Measurements from ENCODE around the gene TLE5.

TLE5 gene

GRCh38 chr19:3062165-3063105, at the start of gene TLE5:
TLE5 (minus strand) TSS chr19:3062495; CDS start chr19:3062200, 295 bp downstream.
- Histone ChIP-seq H3K4me3 (ENCODE audit: low read length) (peak within 1 kb of the TSS; percentile 71; the same call in 1 of the 2 replicates), H3K9ac (ENCODE audit: low read depth, low read length) (peak within 1 kb of the TSS; percentile 72), H3K9me3 (ENCODE audit: insufficient read depth, low read depth, low read length) (no peaks in the 10 kb centered on the region), H3K36me3 (ENCODE audit: insufficient read depth, low read depth, low read length) (peaks cover 11% of the 10 kb centered on the region), H3K27me3 (ENCODE audit: insufficient read depth, low read length) (peaks cover 6% of the 10 kb centered on the region), H3K4me1 (ENCODE audit: insufficient read depth, low read length) (no peaks in the 10 kb centered on the region; the same call in 1 of the 2 replicates), H3K27ac (ENCODE audit: low read length) (no peak within 1 kb of the TSS)

GRCh38 chr19:3111586-3112247, 49.4 kb upstream of the TLE5 start:
- H3K36me3 ChIP-seq (ENCODE audit: insufficient read depth, low read depth, low read length) = no peaks in the 10 kb centered on the region
- no peak overlapping the region for H3K9ac ChIP-seq (ENCODE audit: low read depth, low read length)
- H3K4me1 ChIP-seq (ENCODE audit: insufficient read depth, low read length) = no peaks in the 10 kb centered on the region

GRCh38 chr19:3110126-3110825, 48.0 kb upstream of the TLE5 start:
- Histone ChIP-seq H3K27ac (ENCODE audit: low read length) (no peak overlapping the region), H3K4me3 (ENCODE audit: low read length) (no peak overlapping the region), H3K36me3 (ENCODE audit: insufficient read depth, low read depth, low read length) (no peaks in the 10 kb centered on the region), H3K9ac (ENCODE audit: low read depth, low read length) (no peak overlapping the region), H3K9me3 (ENCODE audit: insufficient read depth, low read depth, low read length) (no peaks in the 10 kb centered on the region), H3K27me3 (ENCODE audit: insufficient read depth, low read length) (no peaks in the 10 kb centered on the region), H3K4me1 (ENCODE audit: insufficient read depth, low read length) (no peaks in the 10 kb centered on the region)

More at GRCh38 chr19:3111586-3112247, 49.4 kb upstream of the TLE5 start:
- no peaks in the 10 kb centered on the region for H3K27me3 ChIP-seq (ENCODE audit: insufficient read depth, low read length)
- H3K27ac ChIP-seq (ENCODE audit: low read length) = no peak overlapping the region
- no peaks in the 10 kb centered on the region for H3K9me3 ChIP-seq (ENCODE audit: insufficient read depth, low read depth, low read length)
- no peak overlapping the region for H3K4me3 ChIP-seq (ENCODE audit: low read length)

- H3K9ac ChIP-seq (ENCODE audit: low read depth, low read length) = no peak overlapping the region
- H3K27ac ChIP-seq (ENCODE audit: low read length) = no peak overlapping the region
- H3K4me3 ChIP-seq (ENCODE audit: low read length) = no peak overlapping the region
- H3K9me3 ChIP-seq (ENCODE audit: insufficient read depth, low read depth, low read length) = no peaks in the 10 kb centered on the region
- H3K27me3 ChIP-seq (ENCODE audit: insufficient read depth, low read length) = no peaks in the 10 kb centered on the region
- no peaks in the 10 kb centered on the region for H3K4me1 ChIP-seq (ENCODE audit: insufficient read depth, low read length)
- H3K36me3 ChIP-seq (ENCODE audit: insufficient read depth, low read depth, low read length) = no peaks in the 10 kb centered on the region
Observed at GRCh38 chr19:3109491-3109890, 47.2 kb upstream of the TLE5 start.

GRCh38 chr19:3108775-3109174, 46.5 kb upstream of the TLE5 start:
- no peak overlapping the region for H3K9ac ChIP-seq (ENCODE audit: low read depth, low read length)
- no peaks in the 10 kb centered on the region for H3K4me1 ChIP-seq (ENCODE audit: insufficient read depth, low read length)
- no peaks in the 10 kb centered on the region for H3K36me3 ChIP-seq (ENCODE audit: insufficient read depth, low read depth, low read length)
- H3K9me3 ChIP-seq (ENCODE audit: insufficient read depth, low read depth, low read length) = no peaks in the 10 kb centered on the region
- no peak overlapping the region for H3K27ac ChIP-seq (ENCODE audit: low read length)
- H3K27me3 ChIP-seq (ENCODE audit: insufficient read depth, low read length) = no peaks in the 10 kb centered on the region
- H3K4me3 ChIP-seq (ENCODE audit: low read length) = no peak overlapping the region

GRCh38 chr19:3107658-3108057, 45.4 kb upstream of the TLE5 start:
- Histone ChIP-seq H3K4me1 (ENCODE audit: insufficient read depth, low read length) (no peaks in the 10 kb centered on the region), H3K27ac (ENCODE audit: low read length) (no peak overlapping the region), H3K9ac (ENCODE audit: low read depth, low read length) (no peak overlapping the region), H3K36me3 (ENCODE audit: insufficient read depth, low read depth, low read length) (no peaks in the 10 kb centered on the region), H3K27me3 (ENCODE audit: insufficient read depth, low read length) (no peaks in the 10 kb centered on the region), H3K9me3 (ENCODE audit: insufficient read depth, low read depth, low read length) (no peaks in the 10 kb centered on the region), H3K4me3 (ENCODE audit: low read length) (no peak overlapping the region)

- Histone ChIP-seq H3K36me3 (ENCODE audit: insufficient read depth, low read depth, low read length) (no peaks in the 10 kb centered on the region), H3K4me3 (ENCODE audit: low read length) (no peak overlapping the region), H3K4me1 (ENCODE audit: insufficient read depth, low read length) (no peaks in the 10 kb centered on the region), H3K27ac (ENCODE audit: low read length) (no peak overlapping the region), H3K9ac (ENCODE audit: low read depth, low read length) (no peak overlapping the region), H3K9me3 (ENCODE audit: insufficient read depth, low read depth, low read length) (no peaks in the 10 kb centered on the region), H3K27me3 (ENCODE audit: insufficient read depth, low read length) (no peaks in the 10 kb centered on the region)
Observed at GRCh38 chr19:3106509-3107141, 44.3 kb upstream of the TLE5 start.

- no peak overlapping the region for H3K9ac ChIP-seq (ENCODE audit: low read depth, low read length)
- H3K36me3 ChIP-seq (ENCODE audit: insufficient read depth, low read depth, low read length) = no peaks in the 10 kb centered on the region
- no peaks in the 10 kb centered on the region for H3K9me3 ChIP-seq (ENCODE audit: insufficient read depth, low read depth, low read length)
- no peak overlapping the region for H3K27ac ChIP-seq (ENCODE audit: low read length)
- H3K4me1 ChIP-seq (ENCODE audit: insufficient read depth, low read length) = no peaks in the 10 kb centered on the region
- H3K27me3 ChIP-seq (ENCODE audit: insufficient read depth, low read length) = no peaks in the 10 kb centered on the region
- no peak overlapping the region for H3K4me3 ChIP-seq (ENCODE audit: low read length)
Observed at GRCh38 chr19:3105641-3106508, 43.6 kb upstream of the TLE5 start.

- H3K4me1 ChIP-seq (ENCODE audit: insufficient read depth, low read length) = no peaks in the 10 kb centered on the region
- no peaks in the 10 kb centered on the region for H3K9me3 ChIP-seq (ENCODE audit: insufficient read depth, low read depth, low read length)
- H3K4me3 ChIP-seq (ENCODE audit: low read length) = no peak overlapping the region
- H3K27me3 ChIP-seq (ENCODE audit: insufficient read depth, low read length) = no peaks in the 10 kb centered on the region
- H3K27ac ChIP-seq (ENCODE audit: low read length) = no peak overlapping the region
- H3K36me3 ChIP-seq (ENCODE audit: insufficient read depth, low read depth, low read length) = no peaks in the 10 kb centered on the region
- H3K9ac ChIP-seq (ENCODE audit: low read depth, low read length) = no peak overlapping the region
Observed at GRCh38 chr19:3104708-3104983, 42.4 kb upstream of the TLE5 start.

GRCh38 chr19:3102239-3103140, 40.2 kb upstream of the TLE5 start:
- Histone ChIP-seq H3K9me3 (ENCODE audit: insufficient read depth, low read depth, low read length) (no peaks in the 10 kb centered on the region), H3K9ac (ENCODE audit: low read depth, low read length) (no peak overlapping the region), H3K27me3 (ENCODE audit: insufficient read depth, low read length) (no peaks in the 10 kb centered on the region), H3K36me3 (ENCODE audit: insufficient read depth, low read depth, low read length) (no peaks in the 10 kb centered on the region), H3K4me3 (ENCODE audit: low read length) (no peak overlapping the region), H3K27ac (ENCODE audit: low read length) (no peak overlapping the region), H3K4me1 (ENCODE audit: insufficient read depth, low read length) (no peaks in the 10 kb centered on the region)
